GM20000 (cell line): Measurements from ENCODE around the gene SRRM5.
"Not testable (repeated sequence)": the region's sequence is repeated elsewhere in the genome, so short reads cannot be mapped to it uniquely, and the experiment has no call there.

Experiments used
- DNase-seq: peaks from one replicate; pipeline ENCODE4 v3.0.0; 2012; ENCODE audit warnings: low spot score
- CTCF ChIP-seq: IDR thresholded peaks from 2 replicates; pipeline ENCODE4 v1.5.1; 2012; ENCODE audit warnings: mild to moderate bottlenecking, control low read depth; ENCODE audit errors: extremely low read depth, missing control alignments

SRRM5 gene

GRCh38 chr19:43626838-43627237 lies 14.9 kb downstream of the SRRM5 start:
- DNase-seq = no peak
- TF ChIP-seq CTCF = no peak

- TF ChIP-seq CTCF = no peak
- no peak for DNase-seq
Measured at GRCh38 chr19:43628646-43629326, 16.9 kb downstream of the SRRM5 start.

GRCh38 chr19:43631491-43631890 lies 19.6 kb downstream of the SRRM5 start:
- no peak for DNase-seq
- TF ChIP-seq CTCF = no peak

- DNase-seq = no peak
- no peak for TF ChIP-seq CTCF
Measured at GRCh38 chr19:43633520-43633919, 21.6 kb downstream of the SRRM5 start.

- no peak for DNase-seq
- no peak for TF ChIP-seq CTCF
Measured at GRCh38 chr19:43634068-43634467, 22.2 kb downstream of the SRRM5 start.

- no peak for TF ChIP-seq CTCF
- DNase-seq = no peak
Measured at GRCh38 chr19:43634506-43634871, 22.6 kb downstream of the SRRM5 start.

GRCh38 chr19:43634872-43635560 lies 23.1 kb downstream of the SRRM5 start:
- no peak for DNase-seq
- TF ChIP-seq CTCF = no peak

- not testable (repeated sequence) for DNase-seq
Measured at GRCh38 chr19:43635561-43635940, 23.7 kb downstream of the SRRM5 start.
